Gastroesophageal sphincter (tissue), 3 donors: ENCODE results near the gene TMEM178B.

ENCODE experiments used
- CTCF ChIP-seq, 4 experiments: fragments of 200-600 bp in 2 of 4; fragments of 450-650 bp in 2 of 4; sonication (generic) in 1 of 4; IDR thresholded peaks; one replicate each; pipeline ENCODE4 v1.5.1; 2017 to 2019; ENCODE audit warnings: antibody characterized with exemption in 4 of 4, mild to moderate bottlenecking in 2 of 4, moderate library complexity in 2 of 4
- EP300 ChIP-seq: sonication (generic); formaldehyde crosslinking; IDR thresholded peaks from one replicate; pipeline ENCODE4 v1.6.1; 2017; ENCODE audit warnings: antibody characterized with exemption, mild to moderate bottlenecking

- no peak for TF ChIP-seq CTCF (IDR thresholded peaks at IDR 0.05)
- TF ChIP-seq EP300 = no peak
Measured at GRCh38 chr7:141360803-141361202, 286.9 kb downstream of the TMEM178B start.
